Measurements from ENCODE around the gene TMEM238L.

Gene TMEM238L

GRCh38 chr17:10775740-10776356, 28.1 kb downstream of the TMEM238L start:
- Histone ChIP-seq H4K91ac (ENCODE audit: low read depth, low read length) (no peak overlapping the region), H3K4me2 (ENCODE audit: low read length) (no peak overlapping the region), H2BK5ac (ENCODE audit: low read depth, low read length, poor library complexity) (no peak overlapping the region), H3K36me3 (ENCODE audit: control insufficient read depth in 1 of 2, insufficient read depth in 2 of 2, low read length in 2 of 2) (no peaks in the 10 kb centered on the region), H2AFZ (ENCODE audit: insufficient read depth, low read length, poor library complexity) (no peak overlapping the region), H4K8ac (ENCODE audit: low read depth, low read length) (no peak overlapping the region), H2BK120ac (ENCODE audit: insufficient read depth, low read length, poor library complexity) (no peak overlapping the region), H2AK5ac (ENCODE audit: low read length) (no peak overlapping the region), H3K79me2 (ENCODE audit: control insufficient read depth, insufficient read depth, low read length, poor library complexity) (no peaks in the 10 kb centered on the region), H2BK12ac (ENCODE audit: low read length) (no peak overlapping the region), H3K14ac (ENCODE audit: low read length) (no peak overlapping the region), H3K79me1 (ENCODE audit: low read length) (no peaks in the 10 kb centered on the region), H3K9me3 (ENCODE audit: insufficient read depth, low read depth, low read length) (no peaks in the 10 kb centered on the region), H3K27me3 (ENCODE audit: insufficient read depth, low read length) (no peaks in the 10 kb centered on the region), H3K23ac (ENCODE audit: low read length) (no peak overlapping the region), H3K9ac (ENCODE audit: low read length) (no peak overlapping the region), H4K12ac (ENCODE audit: low read depth, low read length) (no peak overlapping the region), H3K4ac (ENCODE audit: low read depth, low read length) (no peak overlapping the region), H3K4me3 (ENCODE audit: low read depth, low read length) (no peak overlapping the region), H3K18ac (ENCODE audit: low read length) (no peak overlapping the region), H3K27ac (ENCODE audit: low read depth, low read length) (no peak overlapping the region), H3K4me1 (ENCODE audit: control insufficient read depth in 1 of 2, insufficient read depth in 2 of 2, low read length in 2 of 2) (peaks cover 0 to 3% of the 10 kb centered on the region in 2 experiments)
- no peak for DNase-seq
- no CpG with 5 or more reads among the region's 5 CpGs for whole genome bisulfite sequencing (ENCODE audit: extremely low coverage, insufficient coverage, insufficient read length)

GRCh38 chr17:10775058-10775457, 28.8 kb downstream of the TMEM238L start:
- Histone ChIP-seq H3K27ac (ENCODE audit: low read depth, low read length) (no peak overlapping the region), H3K9ac (ENCODE audit: low read length) (no peak overlapping the region), H3K14ac (ENCODE audit: low read length) (no peak overlapping the region), H4K8ac (ENCODE audit: low read depth, low read length) (no peak overlapping the region), H3K9me3 (ENCODE audit: insufficient read depth, low read depth, low read length) (no peaks in the 10 kb centered on the region), H3K4me3 (ENCODE audit: low read depth, low read length) (no peak overlapping the region), H3K18ac (ENCODE audit: low read length) (no peak overlapping the region), H3K4ac (ENCODE audit: low read depth, low read length) (no peak overlapping the region), H3K27me3 (ENCODE audit: insufficient read depth, low read length) (no peaks in the 10 kb centered on the region), H2AK5ac (ENCODE audit: low read length) (no peak overlapping the region), H2BK120ac (ENCODE audit: insufficient read depth, low read length, poor library complexity) (no peak overlapping the region), H3K4me1 (ENCODE audit: control insufficient read depth in 1 of 2, insufficient read depth in 2 of 2, low read length in 2 of 2) (peaks cover 0 to 3% of the 10 kb centered on the region in 2 experiments), H4K91ac (ENCODE audit: low read depth, low read length) (no peak overlapping the region), H4K12ac (ENCODE audit: low read depth, low read length) (no peak overlapping the region), H3K79me1 (ENCODE audit: low read length) (no peaks in the 10 kb centered on the region), H3K36me3 (ENCODE audit: control insufficient read depth in 1 of 2, insufficient read depth in 2 of 2, low read length in 2 of 2) (no peaks in the 10 kb centered on the region), H3K4me2 (ENCODE audit: low read length) (no peak overlapping the region), H2BK5ac (ENCODE audit: low read depth, low read length, poor library complexity) (no peak overlapping the region), H2BK12ac (ENCODE audit: low read length) (no peak overlapping the region), H3K23ac (ENCODE audit: low read length) (no peak overlapping the region), H3K79me2 (ENCODE audit: control insufficient read depth, insufficient read depth, low read length, poor library complexity) (no peaks in the 10 kb centered on the region), H2AFZ (ENCODE audit: insufficient read depth, low read length, poor library complexity) (no peak overlapping the region)
- WGBS (ENCODE audit: extremely low coverage, insufficient coverage, insufficient read length), result no CpG with 5 or more reads among the region's 4 CpGs
- no peak for DNase-seq

DNA sequence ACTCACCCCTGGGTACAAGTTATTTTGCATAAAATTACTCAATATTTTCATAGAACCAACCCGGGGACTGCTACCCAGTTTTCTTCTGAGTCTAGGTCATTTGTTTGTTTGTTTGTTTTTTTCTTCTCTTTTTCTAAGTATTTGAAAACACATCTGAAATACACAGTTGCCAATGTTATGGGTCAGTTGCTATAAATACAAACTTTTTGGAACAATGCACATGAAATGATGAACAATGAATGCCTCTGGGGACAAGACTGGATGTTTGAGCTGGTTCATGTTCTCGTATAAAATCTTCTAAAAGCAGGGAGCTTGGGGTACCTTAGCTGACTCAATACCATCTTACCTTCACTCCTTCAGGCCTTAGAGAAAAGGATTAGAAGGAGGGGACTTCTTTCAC, 30.5 kb downstream of the TMEM238L start:
- Histone ChIP-seq H3K27ac (ENCODE audit: low read depth, low read length) (no peak overlapping the region), H3K4me3 (ENCODE audit: low read depth, low read length) (no peak overlapping the region), H2BK12ac (ENCODE audit: low read length) (no peak overlapping the region), H3K4me2 (ENCODE audit: low read length) (no peak overlapping the region), H3K9me3 (ENCODE audit: insufficient read depth, low read depth, low read length) (no peaks in the 10 kb centered on the region), H2BK5ac (ENCODE audit: low read depth, low read length, poor library complexity) (no peak overlapping the region), H4K91ac (ENCODE audit: low read depth, low read length) (no peak overlapping the region), H3K36me3 (ENCODE audit: control insufficient read depth in 1 of 2, insufficient read depth in 2 of 2, low read length in 2 of 2) (no peaks in the 10 kb centered on the region), H3K18ac (ENCODE audit: low read length) (no peak overlapping the region), H2BK120ac (ENCODE audit: insufficient read depth, low read length, poor library complexity) (no peak overlapping the region), H3K14ac (ENCODE audit: low read length) (no peak overlapping the region), H3K23ac (ENCODE audit: low read length) (no peak overlapping the region), H3K9ac (ENCODE audit: low read length) (no peak overlapping the region), H2AFZ (ENCODE audit: insufficient read depth, low read length, poor library complexity) (no peak overlapping the region), H4K12ac (ENCODE audit: low read depth, low read length) (no peak overlapping the region), H3K4me1 (ENCODE audit: control insufficient read depth in 1 of 2, insufficient read depth in 2 of 2, low read length in 2 of 2) (peaks cover 0 to 3% of the 10 kb centered on the region in 2 experiments), H3K79me1 (ENCODE audit: low read length) (no peaks in the 10 kb centered on the region), H3K27me3 (ENCODE audit: insufficient read depth, low read length) (no peaks in the 10 kb centered on the region), H3K4ac (ENCODE audit: low read depth, low read length) (no peak overlapping the region), H4K8ac (ENCODE audit: low read depth, low read length) (no peak overlapping the region), H2AK5ac (ENCODE audit: low read length) (no peak overlapping the region), H3K79me2 (ENCODE audit: control insufficient read depth, insufficient read depth, low read length, poor library complexity) (no peaks in the 10 kb centered on the region)
- no CpG with 5 or more reads among the region's 2 CpGs for WGBS (ENCODE audit: extremely low coverage, insufficient coverage, insufficient read length)
- DNase-seq, result no peak

DNA sequence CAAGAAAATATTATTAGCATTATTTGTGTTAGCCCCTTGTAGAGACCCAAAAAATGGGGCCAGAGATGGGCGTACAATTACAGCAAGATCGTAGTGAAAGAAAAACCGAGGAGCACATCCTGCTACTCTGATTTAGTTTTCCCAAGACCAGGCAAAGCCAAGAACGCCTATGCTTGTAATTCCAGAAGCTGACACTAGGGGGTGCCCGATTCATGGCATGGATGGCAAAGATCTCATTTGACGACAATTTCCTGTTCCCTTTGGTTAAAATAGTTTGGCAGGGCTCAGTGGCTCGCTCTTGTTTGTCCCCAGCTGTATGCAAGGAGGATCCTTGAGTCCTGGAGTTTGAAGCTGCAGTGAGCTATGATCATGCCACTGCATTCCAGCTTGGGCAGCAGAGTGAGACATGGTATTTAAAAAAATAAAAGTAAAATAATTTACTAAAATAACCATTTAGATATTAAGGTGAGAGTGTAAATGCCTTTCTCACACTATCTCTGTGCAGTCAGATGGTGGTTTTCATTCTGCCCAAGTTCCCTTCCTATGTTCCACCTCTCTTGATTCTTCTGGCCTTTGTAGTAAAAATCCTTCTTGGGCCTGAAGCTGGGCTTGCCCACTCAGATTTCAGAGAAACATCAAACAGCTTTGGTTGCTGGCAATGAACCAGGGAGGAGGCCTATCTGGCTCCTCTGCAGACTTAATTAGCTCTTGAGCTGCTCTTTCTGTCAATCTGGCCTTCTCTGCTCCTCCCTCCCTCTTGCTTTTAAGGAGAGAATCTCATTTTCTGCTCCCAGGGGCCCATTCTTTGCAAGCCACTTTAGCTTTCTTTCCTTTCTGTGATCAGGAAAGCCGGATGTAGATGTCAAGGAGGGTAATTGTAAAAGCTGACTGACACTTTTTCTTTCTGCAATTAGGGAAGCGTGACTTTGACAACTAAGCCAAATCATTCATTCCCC, 31.2 kb downstream of the TMEM238L start:
- no CpG with 5 or more reads among the region's 9 CpGs for WGBS (ENCODE audit: extremely low coverage, insufficient coverage, insufficient read length)
- no peak overlapping the region for H3K27ac ChIP-seq (ENCODE audit: low read depth, low read length)
- no peak overlapping the region for H2AK5ac ChIP-seq (ENCODE audit: low read length)
- no peak overlapping the region for H3K4me2 ChIP-seq (ENCODE audit: low read length)
- H3K18ac ChIP-seq (ENCODE audit: low read length), result no peak overlapping the region
- no peaks in the 10 kb centered on the region for H3K36me3 ChIP-seq (ENCODE audit: control insufficient read depth in 1 of 2, insufficient read depth in 2 of 2, low read length in 2 of 2)
- H3K4me1 ChIP-seq (ENCODE audit: control insufficient read depth in 1 of 2, insufficient read depth in 2 of 2, low read length in 2 of 2), result peaks cover 0 to 3% of the 10 kb centered on the region in 2 experiments
- no peak overlapping the region for H3K9ac ChIP-seq (ENCODE audit: low read length)
- H3K4ac ChIP-seq (ENCODE audit: low read depth, low read length), result no peak overlapping the region
- no peaks in the 10 kb centered on the region for H3K9me3 ChIP-seq (ENCODE audit: insufficient read depth, low read depth, low read length)
- no peaks in the 10 kb centered on the region for H3K27me3 ChIP-seq (ENCODE audit: insufficient read depth, low read length)
- H4K91ac ChIP-seq (ENCODE audit: low read depth, low read length), result no peak overlapping the region
- no peak overlapping the region for H2BK120ac ChIP-seq (ENCODE audit: insufficient read depth, low read length, poor library complexity)
- no peaks in the 10 kb centered on the region for H3K79me1 ChIP-seq (ENCODE audit: low read length)
- no peak overlapping the region for H3K23ac ChIP-seq (ENCODE audit: low read length)
- H2BK5ac ChIP-seq (ENCODE audit: low read depth, low read length, poor library complexity), result no peak overlapping the region
- no peak overlapping the region for H2AFZ ChIP-seq (ENCODE audit: insufficient read depth, low read length, poor library complexity)
- no peak overlapping the region for H4K12ac ChIP-seq (ENCODE audit: low read depth, low read length)
- H4K8ac ChIP-seq (ENCODE audit: low read depth, low read length), result no peak overlapping the region
- no peak overlapping the region for H2BK12ac ChIP-seq (ENCODE audit: low read length)
- H3K79me2 ChIP-seq (ENCODE audit: control insufficient read depth, insufficient read depth, low read length, poor library complexity), result no peaks in the 10 kb centered on the region
- H3K4me3 ChIP-seq (ENCODE audit: low read depth, low read length), result no peak overlapping the region
- DNase-seq, result peak; percentile 44 to 76
- H3K14ac ChIP-seq (ENCODE audit: low read length), result no peak overlapping the region

All from trophoblast cell (in vitro differentiated cells and primary cell).